Measurements from ENCODE around the gene DNAH7. TPM values are rescaled to one million over a fixed set of nuclear protein-coding genes. Genes with fewer than 3 reads are reported as not detected.

The DNAH7 gene
- total and polyA plus RNA-seq, 2 of the 4 experiments (the other 2 are of a cell fraction) = 0.22 to 0.36 TPM

DNA sequence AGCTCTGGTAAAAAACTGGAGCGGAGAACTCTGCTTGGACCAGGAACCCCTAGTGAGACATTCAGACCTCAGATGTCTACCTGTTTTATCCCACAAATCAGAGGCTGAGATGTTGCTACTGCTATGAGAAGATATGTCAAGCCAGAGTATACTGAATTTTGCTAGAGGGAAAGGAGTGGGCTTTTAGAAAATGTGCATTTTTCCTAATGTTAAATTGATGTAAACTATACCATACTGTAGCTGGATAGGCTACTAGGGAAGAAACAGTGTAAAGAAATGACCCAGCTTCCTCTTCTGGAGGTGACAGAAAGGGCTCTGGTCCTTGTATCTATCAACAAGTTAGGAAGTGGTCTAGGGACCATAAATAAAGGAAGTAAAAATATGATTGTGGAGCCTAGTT, 346.6 kb downstream of the DNAH7 start:
- Histone ChIP-seq H2AK5ac (ENCODE audit: low read depth, low read length) (no peak overlapping the region), H4K20me1 (ENCODE audit: insufficient read depth, low read length) (no peaks in the 10 kb centered on the region), H3K9me1 (ENCODE audit: insufficient read depth, low read length) (no peaks in the 10 kb centered on the region), H4K8ac (ENCODE audit: low read depth in 2 of 2, low read length in 2 of 2) (no peak overlapping the region), H2AFZ (replicated peaks; ENCODE audit: low read length, poor library complexity) (no peak overlapping the region), H3K9ac (ENCODE audit: low read depth, low read length) (no peak overlapping the region), H2AK9ac (replicated peaks; ENCODE audit: low read depth, low read length, poor library complexity) (no peak overlapping the region), H3K79me1 (ENCODE audit: low read depth in 1 of 2, low read length in 2 of 2) (peaks cover 0 to 16% of the 10 kb centered on the region in 2 experiments; a peak in 2 of 4 replicates), H3K9me3 (ENCODE audit: control insufficient read depth, insufficient read depth, low read length) (no peaks in the 10 kb centered on the region), H3K4me1 (ENCODE audit: control insufficient read depth, insufficient read depth, low read length) (no peaks in the 10 kb centered on the region), H4K91ac (ENCODE audit: insufficient read depth, low read depth, low read length) (no peak overlapping the region), H2BK120ac (ENCODE audit: low read depth, low read length) (no peak overlapping the region), H2BK15ac (ENCODE audit: low read depth, low read length) (no peak overlapping the region), H3K27ac (ENCODE audit: insufficient read depth, low read length) (no peak overlapping the region), H4K5ac (ENCODE audit: low read depth, low read length) (no peak overlapping the region), H3K56ac (ENCODE audit: extremely low read depth, insufficient read depth, low read length) (no peak overlapping the region), H3K4me3 (ENCODE audit: insufficient read depth, low read depth, low read length) (no peak overlapping the region), H3K27me3 (ENCODE audit: control insufficient read depth, insufficient read depth, low read length) (no peaks in the 10 kb centered on the region), H3K18ac (ENCODE audit: low read depth, low read length) (no peak overlapping the region), H2BK5ac (ENCODE audit: low read depth, low read length, poor library complexity, severe bottlenecking) (no peak overlapping the region), H3K14ac (replicated peaks; ENCODE audit: low read depth, low read length) (no peak overlapping the region), H3K4ac (ENCODE audit: low read depth, low read length) (no peak overlapping the region), H3K23ac (ENCODE audit: low read depth, low read length) (no peak overlapping the region), H3K36me3 (ENCODE audit: control insufficient read depth, insufficient read depth, low read length) (peaks cover 12% of the 10 kb centered on the region; the same call in 1 of the 2 replicates), H2BK20ac (ENCODE audit: low read depth, low read length) (no peak overlapping the region), H3K4me2 (ENCODE audit: low read depth, low read length) (no peak overlapping the region)
- dilution Hi-C loops (cut with HindIII; ENCODE audit: low sequenced_read_pairs, unreplicated experiment) = no loop called here
- in situ Hi-C loops (cut with MboI; ENCODE audit: low sequenced_read_pairs) = no loop called here
- no CpG with 5 or more reads among the region's 1 CpG for WGBS, 2 experiments (ENCODE audit: extremely low coverage in 2 of 2, insufficient read length in 1 of 2)
- intact Hi-C loops (cut with micrococcal nuclease) = no loop called here
- DNase-seq = no peak
- POLR2A ChIA-PET (ENCODE audit: unreplicated experiment) = no interaction called here
- no peak for TF ChIP-seq MAZ (IDR thresholded peaks at IDR 0.05; ENCODE audit: borderline replicate concordance, low read depth, low read length)
- TF ChIP-seq RFX5 (IDR thresholded peaks at IDR 0.05; ENCODE audit: low read depth, low read length) = no peak
- no peak for ATAC-seq (ENCODE audit: low read depth)
- no TSS peak for BruUV-seq (replicated peaks)
- CTCF ChIA-PET = no interaction called here

Measured in IMR-90 (cell line).